Measurements from ENCODE around the gene FBXL5.

Gene FBXL5

GRCh38 chr4:15676039-15676438, 20.9 kb upstream of the FBXL5 start:
- H3K27ac ChIP-seq = no peak overlapping the region
- no peak for TF ChIP-seq CTCF (conservative IDR thresholded peaks at IDR 0.05)

- TF ChIP-seq CTCF (conservative IDR thresholded peaks at IDR 0.05) = 0 out of 2 replicates have a peak, but pooled peaks have one; percentile 8
- no peak overlapping the region for H3K27ac ChIP-seq
Observed at GRCh38 chr4:15675356-15675755, 20.2 kb upstream of the FBXL5 start.

GRCh38 chr4:15674926-15675325, 19.8 kb upstream of the FBXL5 start:
- no peak for TF ChIP-seq CTCF (conservative IDR thresholded peaks at IDR 0.05)

GRCh38 chr4:15674046-15674445, 18.9 kb upstream of the FBXL5 start:
- no peak for TF ChIP-seq CTCF (conservative IDR thresholded peaks at IDR 0.05)
- no peak overlapping the region for H3K27ac ChIP-seq

More at GRCh38 chr4:15674926-15675325, 19.8 kb upstream of the FBXL5 start:
- no peak overlapping the region for H3K27ac ChIP-seq

- TF ChIP-seq CTCF (conservative IDR thresholded peaks at IDR 0.05) = no peak
Observed at GRCh38 chr4:15673337-15673736, 18.2 kb upstream of the FBXL5 start.

GRCh38 chr4:15672101-15672500, 16.9 kb upstream of the FBXL5 start:
- no peak overlapping the region for H3K27ac ChIP-seq
- no peak for TF ChIP-seq CTCF (conservative IDR thresholded peaks at IDR 0.05)

More at GRCh38 chr4:15673337-15673736, 18.2 kb upstream of the FBXL5 start:
- H3K27ac ChIP-seq = no peak overlapping the region

- no peak for TF ChIP-seq CTCF (conservative IDR thresholded peaks at IDR 0.05)
- no peak overlapping the region for H3K27ac ChIP-seq
Observed at GRCh38 chr4:15670576-15670975, 15.4 kb upstream of the FBXL5 start.

Measured in VCaP (cell line).